H9 (cell line): ENCODE results near the gene WDR77. TPM values are rescaled to one million over a fixed set of nuclear protein-coding genes. Genes with fewer than 3 reads are reported as not detected.

Experiments used
- DNase-seq: peaks from one replicate; pipeline ENCODE4 v3.0.0-alpha.2; 2017
- H2AFZ ChIP-seq: one replicate; pipeline ENCODE4 v1.6.1; 2013; ENCODE audit warnings: mild to moderate bottlenecking, low read length, control low read depth, moderate library complexity
- H2AK5ac ChIP-seq: 2 replicates; pipeline ENCODE4 v1.6.1; 2013; ENCODE audit warnings: low read length, control low read depth, mixed read lengths; ENCODE audit not compliant: insufficient read length
- H2BK120ac ChIP-seq: one replicate; pipeline ENCODE4 v1.6.1; 2013; ENCODE audit warnings: low read depth, mild to moderate bottlenecking, low read length, control low read depth, inconsistent platforms; ENCODE audit not compliant: poor library complexity, severe bottlenecking
- H2BK12ac ChIP-seq: 2 replicates; pipeline ENCODE4 v1.6.1; 2013; ENCODE audit warnings: low read length, control low read depth, mixed read lengths, low read depth; ENCODE audit not compliant: insufficient read length
- H2BK15ac ChIP-seq: 2 replicates; pipeline ENCODE4 v1.6.1; 2013; ENCODE audit warnings: low read depth, low read length, control low read depth
- H2BK20ac ChIP-seq: one replicate; pipeline ENCODE4 v1.6.1; 2013; ENCODE audit warnings: low read depth, mild to moderate bottlenecking, low read length, control low read depth, inconsistent platforms; ENCODE audit not compliant: poor library complexity, severe bottlenecking
- H2BK5ac ChIP-seq: 2 replicates; pipeline ENCODE4 v1.6.1; 2013; ENCODE audit warnings: low read length, control low read depth, mixed read lengths; ENCODE audit not compliant: insufficient read length
- H3K14ac ChIP-seq: 2 replicates; pipeline ENCODE4 v1.6.1; 2013; ENCODE audit warnings: low read length, control low read depth; ENCODE audit not compliant: insufficient read depth
- H3K18ac ChIP-seq: 2 replicates; pipeline ENCODE4 v1.6.1; 2013; ENCODE audit warnings: low read depth, mild to moderate bottlenecking, mixed read lengths, low read length, control low read depth; ENCODE audit not compliant: insufficient read length
- H3K23ac ChIP-seq: 2 replicates; pipeline ENCODE4 v1.6.1; 2013; ENCODE audit warnings: low read length, control low read depth, mixed read lengths, low read depth; ENCODE audit not compliant: insufficient read length
- H3K23me2 ChIP-seq: 2 replicates; pipeline ENCODE4 v1.6.1; 2013; ENCODE audit warnings: low read depth, mild to moderate bottlenecking, mixed read lengths, low read length, control low read depth; ENCODE audit not compliant: insufficient read length, poor library complexity, severe bottlenecking
- H3K27ac ChIP-seq: 2 replicates; pipeline ENCODE4 v1.5.1; 2013; ENCODE audit warnings: low read length, control low read depth, mixed read lengths, low read depth; ENCODE audit not compliant: insufficient read length
- H3K27me3 ChIP-seq: 2 replicates; pipeline ENCODE4 v1.6.1; 2013; ENCODE audit warnings: low read length, control low read depth, inconsistent platforms; ENCODE audit not compliant: insufficient read depth
- H3K4ac ChIP-seq: 2 replicates; pipeline ENCODE4 v1.6.1; 2013; ENCODE audit warnings: low read depth, mild to moderate bottlenecking, control low read depth, inconsistent platforms, low read length, moderate library complexity
- H3K4me1 ChIP-seq: 2 replicates; pipeline ENCODE4 v1.6.1; 2013; ENCODE audit warnings: low read length, control low read depth, inconsistent platforms; ENCODE audit not compliant: insufficient read depth
- H3K4me2 ChIP-seq: 2 replicates; pipeline ENCODE4 v1.6.1; 2013; ENCODE audit warnings: low read length, control low read depth, mixed read lengths; ENCODE audit not compliant: insufficient read length, insufficient read depth
- H3K56ac ChIP-seq: 2 replicates; pipeline ENCODE4 v1.6.1; 2013; ENCODE audit warnings: low read depth, mild to moderate bottlenecking, mixed read lengths, low read length, control low read depth; ENCODE audit not compliant: insufficient read length
- H3K79me1 ChIP-seq: 2 replicates; pipeline ENCODE4 v1.6.1; 2013; ENCODE audit warnings: low read depth, mild to moderate bottlenecking, moderate library complexity, low read length, control low read depth, inconsistent platforms; ENCODE audit not compliant: insufficient read depth, poor library complexity, severe bottlenecking
- H3K79me2 ChIP-seq: 2 replicates; pipeline ENCODE4 v1.6.1; 2013; ENCODE audit warnings: low read length, control low read depth, inconsistent platforms; ENCODE audit not compliant: insufficient read depth
- H3K9ac ChIP-seq: 2 replicates; pipeline ENCODE4 v1.6.1; 2013; ENCODE audit warnings: low read length, control low read depth, mixed read lengths; ENCODE audit not compliant: insufficient read length; ENCODE audit errors: extremely low read depth
- H3K9me3 ChIP-seq: one replicate; pipeline ENCODE4 v1.6.1; 2013; ENCODE audit warnings: low read depth, low read length, inconsistent platforms; ENCODE audit not compliant: control insufficient read depth
- H3T11ph ChIP-seq: one replicate; pipeline ENCODE4 v1.6.1; 2013; ENCODE audit warnings: mild to moderate bottlenecking, low read length, control low read depth, inconsistent platforms
- H4K20me1 ChIP-seq: one replicate; pipeline ENCODE4 v1.6.1; 2013; ENCODE audit not compliant: control insufficient read depth, insufficient read length, insufficient read depth
- H4K5ac ChIP-seq: 2 replicates; pipeline ENCODE4 v1.6.1; 2013; ENCODE audit warnings: low read depth, mild to moderate bottlenecking, mixed read lengths, low read length, control low read depth; ENCODE audit not compliant: insufficient read length
- H4K8ac ChIP-seq: replicated peaks from 2 replicates; pipeline ENCODE4 v1.6.1; 2013; ENCODE audit warnings: low read length, control low read depth, mixed read lengths, low read depth; ENCODE audit not compliant: insufficient read length
- H4K91ac ChIP-seq: 2 replicates; pipeline ENCODE4 v1.6.1; 2013; ENCODE audit warnings: low read depth, mild to moderate bottlenecking, moderate library complexity, mixed read lengths, low read length, control low read depth; ENCODE audit not compliant: insufficient read length
- H3K27ac Mint-ChIP-seq, 3 experiments: 2 replicates in 2 of 3; 3 replicates in 1 of 3; pipeline ENCODE4 v1.8.0; 2020 to 2021; ENCODE audit warnings: mixed read lengths in 3 of 3, mild to moderate bottlenecking in 1 of 3, moderate library complexity in 1 of 3
- H3K27me3 Mint-ChIP-seq: 2 replicates; pipeline ENCODE4 v1.8.0; 2021; ENCODE audit warnings: low read depth, mild to moderate bottlenecking, moderate library complexity, mixed read lengths
- H3K36me3 Mint-ChIP-seq, 3 experiments: 2 replicates in 2 of 3; 3 replicates in 1 of 3; pipeline ENCODE4 v1.8.0; 2020 to 2021; ENCODE audit warnings: low read depth in 3 of 3, mixed read lengths in 3 of 3; ENCODE audit not compliant: insufficient read depth in 1 of 3
- H3K4me1 Mint-ChIP-seq, 2 experiments: 2 replicates each; pipeline ENCODE4 v1.8.0; 2020; ENCODE audit warnings: mixed read lengths in 2 of 2
- H3K4me3 Mint-ChIP-seq, 2 experiments: 2 replicates in 1 of 2; 3 replicates in 1 of 2; pipeline ENCODE4 v1.8.0; 2020 to 2021; ENCODE audit warnings: mild to moderate bottlenecking in 2 of 2, mixed read lengths in 2 of 2, moderate library complexity in 1 of 2
- H3K9me3 Mint-ChIP-seq, 2 experiments: 2 replicates in 1 of 2; 3 replicates in 1 of 2; pipeline ENCODE4 v1.8.0; 2020; ENCODE audit warnings: mild to moderate bottlenecking in 2 of 2, mixed read lengths in 2 of 2, moderate library complexity in 1 of 2
- total RNA-seq: library from RNA; stranded (reverse); gene quantifications from 2 replicates; pipeline ENCODE4 v1.2.1, GENCODE V29; 2021
- TF ChIP-seq, protein P1 (sequence below): fragments of 200-600 bp; sonication (generic); conservative IDR thresholded peaks from 3 replicates; pipeline ENCODE4 v1.8.0; 2021; ENCODE audit warnings: antibody characterized with exemption, mild to moderate bottlenecking

The WDR77 gene
- total RNA-seq, 1 experiment from 2014 or later, result 70.9 TPM

DNA sequence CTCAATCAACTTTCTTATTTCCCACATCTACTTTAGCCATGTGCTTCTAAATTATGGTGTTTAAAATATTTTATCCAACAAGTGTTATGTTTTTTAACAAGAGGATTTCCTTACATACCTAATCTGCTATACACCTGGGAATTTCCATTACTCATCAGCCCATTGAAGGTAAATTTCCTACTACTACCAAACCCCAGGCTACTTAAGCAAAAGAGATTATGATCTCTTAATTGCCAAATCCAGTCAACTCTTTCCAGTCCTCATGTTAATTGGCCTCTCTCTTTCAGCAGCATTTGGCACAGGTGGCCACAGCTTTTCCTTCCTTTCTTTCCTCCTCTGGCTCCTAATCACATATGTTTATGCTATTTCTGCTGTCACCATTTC lies 19.7 kb upstream of the WDR77 start:
- no peak overlapping the region for H3K18ac ChIP-seq
- Mint-ChIP-seq H3K27me3 (no peaks in the 10 kb centered on the region), H3K27ac (no peak overlapping the region), H3K36me3 (no peaks in the 10 kb centered on the region; a peak in 1 of 7 replicates), H3K9me3 (no peaks in the 10 kb centered on the region), H3K4me1 (no peaks in the 10 kb centered on the region), H3K4me3 (no peak overlapping the region)
- H3K4me2 ChIP-seq, result no peak overlapping the region
- no peak overlapping the region for H3K14ac ChIP-seq
- no peak overlapping the region for H2AK5ac ChIP-seq
- H4K8ac ChIP-seq, result no peak overlapping the region
- H3T11ph ChIP-seq, result no peak overlapping the region
- no peaks in the 10 kb centered on the region for H4K20me1 ChIP-seq
- H3K27ac ChIP-seq, result no peak overlapping the region
- no peak overlapping the region for H3K4ac ChIP-seq
- no peak overlapping the region for H4K91ac ChIP-seq
- no peak overlapping the region for H3K9ac ChIP-seq
- H3K23me2 ChIP-seq, result no peaks in the 10 kb centered on the region
- no peaks in the 10 kb centered on the region for H3K4me1 ChIP-seq
- H3K56ac ChIP-seq, result no peak overlapping the region
- H3K27me3 ChIP-seq, result no peaks in the 10 kb centered on the region
- H2BK120ac ChIP-seq, result no peak overlapping the region
- no peaks in the 10 kb centered on the region for H3K9me3 ChIP-seq
- H2BK12ac ChIP-seq, result no peak overlapping the region
- H4K5ac ChIP-seq, result no peak overlapping the region
- H2AFZ ChIP-seq, result no peak overlapping the region
- H3K79me1 ChIP-seq, result no peaks in the 10 kb centered on the region
- no peak overlapping the region for H2BK5ac ChIP-seq
- TF ChIP-seq, protein P1, sequence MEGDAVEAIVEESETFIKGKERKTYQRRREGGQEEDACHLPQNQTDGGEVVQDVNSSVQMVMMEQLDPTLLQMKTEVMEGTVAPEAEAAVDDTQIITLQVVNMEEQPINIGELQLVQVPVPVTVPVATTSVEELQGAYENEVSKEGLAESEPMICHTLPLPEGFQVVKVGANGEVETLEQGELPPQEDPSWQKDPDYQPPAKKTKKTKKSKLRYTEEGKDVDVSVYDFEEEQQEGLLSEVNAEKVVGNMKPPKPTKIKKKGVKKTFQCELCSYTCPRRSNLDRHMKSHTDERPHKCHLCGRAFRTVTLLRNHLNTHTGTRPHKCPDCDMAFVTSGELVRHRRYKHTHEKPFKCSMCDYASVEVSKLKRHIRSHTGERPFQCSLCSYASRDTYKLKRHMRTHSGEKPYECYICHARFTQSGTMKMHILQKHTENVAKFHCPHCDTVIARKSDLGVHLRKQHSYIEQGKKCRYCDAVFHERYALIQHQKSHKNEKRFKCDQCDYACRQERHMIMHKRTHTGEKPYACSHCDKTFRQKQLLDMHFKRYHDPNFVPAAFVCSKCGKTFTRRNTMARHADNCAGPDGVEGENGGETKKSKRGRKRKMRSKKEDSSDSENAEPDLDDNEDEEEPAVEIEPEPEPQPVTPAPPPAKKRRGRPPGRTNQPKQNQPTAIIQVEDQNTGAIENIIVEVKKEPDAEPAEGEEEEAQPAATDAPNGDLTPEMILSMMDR, result no peak; the same call in 2 of the 3 replicates
- H3K23ac ChIP-seq, result no peak overlapping the region
- no peak overlapping the region for H2BK20ac ChIP-seq
- H3K79me2 ChIP-seq, result no peaks in the 10 kb centered on the region
- no peak overlapping the region for H2BK15ac ChIP-seq
- DNase-seq, result no peak
